HepG2 (cell line): ENCODE results near the gene MYH9. TPM values are rescaled to one million over a fixed set of nuclear protein-coding genes. Genes with fewer than 3 reads are reported as not detected.

Experiments used
- ASH2L ChIP-seq: fragments of 300-600, 200-600 bp; sonication (generic); IDR thresholded peaks from 2 replicates; pipeline ENCODE4 v1.7.0; 2017; ENCODE audit warnings: low read depth, mild to moderate bottlenecking, moderate library complexity, mixed read lengths, low read length; ENCODE audit not compliant: insufficient read length
- CREB1 ChIP-seq, 2 experiments: fragments of 450-650 bp in 1 of 2; IDR thresholded peaks; 2 replicates each; pipeline ENCODE4 v1.6.1; 2016 to 2017; ENCODE audit warnings: control low read depth in 1 of 2, mild to moderate bottlenecking in 1 of 2, missing compliant biosample characterization in 1 of 2, missing genetic modification characterization in 1 of 2
- HMG20B ChIP-seq: conservative IDR thresholded peaks from 2 replicates; pipeline ENCODE4 v1.6.1; 2016; ENCODE audit warnings: missing genetic modification reagents, missing compliant biosample characterization
- KLF11 ChIP-seq: IDR thresholded peaks from 2 replicates; pipeline ENCODE4 v1.6.1; 2016; ENCODE audit warnings: missing compliant biosample characterization
- MTA1 ChIP-seq: sonication (generic); formaldehyde crosslinking; IDR thresholded peaks from 2 replicates; pipeline ENCODE4 v1.4.0; 2020; ENCODE audit warnings: missing genetic modification reagents, mild to moderate bottlenecking, borderline replicate concordance
- NFIB ChIP-seq: sonication (generic); formaldehyde crosslinking; IDR thresholded peaks from 2 replicates; pipeline ENCODE4 v1.9.0; 2021; ENCODE audit warnings: missing genetic modification reagents, mild to moderate bottlenecking, borderline replicate concordance
- NFYB ChIP-seq: sonication (generic); formaldehyde crosslinking; IDR thresholded peaks from 2 replicates; pipeline ENCODE4 v1.4.0; 2020; ENCODE audit warnings: missing genetic modification reagents
- NR2C2 ChIP-seq: sonication (generic); formaldehyde crosslinking; IDR thresholded peaks from 2 replicates; pipeline ENCODE4 v1.4.0; 2020; ENCODE audit warnings: missing genetic modification reagents, mild to moderate bottlenecking, moderate library complexity, borderline replicate concordance
- PCBP1 ChIP-seq: fragments of 200-400 bp; formaldehyde crosslinking; IDR thresholded peaks from 2 replicates; pipeline ENCODE4 v1.6.1; 2017; ENCODE audit warnings: mild to moderate bottlenecking, low read depth, low read length, borderline replicate concordance
- POLR2A ChIP-seq, 2 experiments: IDR thresholded peaks; 2 replicates each; pipeline ENCODE4 v1.6.1; 2011; ENCODE audit warnings: low read depth in 2 of 2, low read length in 2 of 2, mild to moderate bottlenecking in 1 of 2, moderate library complexity in 1 of 2; ENCODE audit not compliant: insufficient read depth in 1 of 2
- REPIN1 ChIP-seq: sonication (generic); formaldehyde crosslinking; IDR thresholded peaks from 2 replicates; pipeline ENCODE4 v1.8.0; 2022; ENCODE audit warnings: missing genetic modification reagents, low read depth, mild to moderate bottlenecking, borderline replicate concordance
- RXRB ChIP-seq: IDR thresholded peaks from 2 replicates; pipeline ENCODE4 v1.6.1; 2016; ENCODE audit warnings: borderline replicate concordance, missing genetic modification reagents, missing compliant biosample characterization
- SRF ChIP-seq: IDR thresholded peaks from 2 replicates; pipeline ENCODE4 v1.6.1; 2011; ENCODE audit warnings: mild to moderate bottlenecking, low read depth, low read length, moderate library complexity
- ZNF331 ChIP-seq: sonication (generic); formaldehyde crosslinking; IDR thresholded peaks from 2 replicates; pipeline ENCODE4 v1.4.0; 2020; ENCODE audit warnings: missing genetic modification reagents
- ZNF567 ChIP-seq: sonication (generic); formaldehyde crosslinking; IDR thresholded peaks from 2 replicates; pipeline ENCODE4 v1.8.1; 2023; ENCODE audit warnings: mild to moderate bottlenecking, missing genetic modification reagents, borderline replicate concordance
- ZNF598 ChIP-seq: sonication (generic); formaldehyde crosslinking; IDR thresholded peaks from 2 replicates; pipeline ENCODE4 v1.5.1; 2020; ENCODE audit warnings: mild to moderate bottlenecking, missing genetic modification reagents, borderline replicate concordance
- polyA plus RNA-seq, 8 experiments: library from polyadenylated mRNA; depleted of rRNA in 3 of 8; stranded (reverse) in 7 of 8; unstranded in 1 of 8; fragments of >200 nt; fragmentation: Illumina TruSeq in 4 of 8; extraction: Trizol in 4 of 8; gene quantifications; 2 replicates each; pipeline versions ENCODE4 v1.2.1 to v1.2.3, GENCODE V29; 2011 to 2016; ENCODE audit warnings: low read depth in 4 of 8, missing spikeins in 1 of 8, mixed read lengths in 1 of 8; ENCODE audit not compliant: insufficient read depth in 1 of 8
- total RNA-seq, 5 experiments: library from RNA; depleted of rRNA; stranded (reverse); fragments of >200 nt; fragmentation: Illumina TruSeq; extraction: Trizol; gene quantifications; 2 replicates each; pipeline ENCODE4 v1.2.3, GENCODE V29; 2016; ENCODE audit warnings: low read depth in 1 of 5
- TF ChIP-seq, protein P1 (sequence below): sonication (generic); formaldehyde crosslinking; IDR thresholded peaks from 2 replicates; pipeline ENCODE4 v1.4.0; 2020; ENCODE audit warnings: missing genetic modification reagents, borderline replicate concordance
- TF ChIP-seq, protein P2 (sequence below): sonication (generic); formaldehyde crosslinking; IDR thresholded peaks from 2 replicates; pipeline ENCODE4 v1.8.0; 2022; ENCODE audit warnings: missing genetic modification reagents, low read depth, mild to moderate bottlenecking, borderline replicate concordance
- TF ChIP-seq, protein P3 (sequence below): sonication (generic); formaldehyde crosslinking; IDR thresholded peaks from 2 replicates; pipeline ENCODE4 v1.4.0; 2020; ENCODE audit warnings: missing genetic modification reagents, borderline replicate concordance
- TF ChIP-seq, protein P4 (sequence below): sonication (generic); formaldehyde crosslinking; conservative IDR thresholded peaks from 2 replicates; pipeline ENCODE4 v1.4.0; 2020; ENCODE audit warnings: mild to moderate bottlenecking, missing genetic modification reagents, moderate library complexity
- TF ChIP-seq, protein P5 (sequence below): IDR thresholded peaks from 2 replicates; pipeline ENCODE4 v1.6.1; 2016

The MYH9 gene
- total and polyA plus RNA-seq, 2 of the 13 experiments (the other 11 are each of a cell fraction or from before 2014, with no cell fraction given) = 50.7 to 98.5 TPM

DNA sequence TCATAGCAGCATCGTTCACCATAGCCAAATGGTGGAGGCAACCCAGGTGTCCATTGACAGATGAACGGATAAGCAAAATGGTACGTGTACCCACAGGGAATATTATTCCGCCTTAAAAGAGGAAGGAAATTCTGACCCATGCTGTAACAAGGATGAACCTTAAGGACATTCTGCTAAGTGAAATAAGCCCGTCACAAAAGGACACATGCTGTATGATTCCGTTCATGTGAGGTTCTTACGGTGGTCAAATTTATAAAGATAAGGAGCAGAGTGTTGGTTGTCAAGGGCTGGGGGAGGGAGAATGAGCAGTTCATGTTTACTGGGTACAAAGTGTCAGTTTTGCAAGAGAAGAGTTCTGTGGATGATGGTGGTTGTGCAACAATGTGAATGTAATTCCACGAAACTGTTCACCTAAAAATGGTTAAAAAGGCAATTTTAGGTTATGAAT lies 108.5 kb downstream of the MYH9 start (continued):
- TF ChIP-seq, protein P1, sequence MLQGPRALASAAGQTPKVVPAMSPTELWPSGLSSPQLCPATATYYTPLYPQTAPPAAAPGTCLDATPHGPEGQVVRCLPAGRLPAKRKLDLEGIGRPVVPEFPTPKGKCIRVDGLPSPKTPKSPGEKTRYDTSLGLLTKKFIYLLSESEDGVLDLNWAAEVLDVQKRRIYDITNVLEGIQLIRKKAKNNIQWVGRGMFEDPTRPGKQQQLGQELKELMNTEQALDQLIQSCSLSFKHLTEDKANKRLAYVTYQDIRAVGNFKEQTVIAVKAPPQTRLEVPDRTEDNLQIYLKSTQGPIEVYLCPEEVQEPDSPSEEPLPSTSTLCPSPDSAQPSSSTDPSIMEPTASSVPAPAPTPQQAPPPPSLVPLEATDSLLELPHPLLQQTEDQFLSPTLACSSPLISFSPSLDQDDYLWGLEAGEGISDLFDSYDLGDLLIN = no peak
- peak; percentile 81 for TF ChIP-seq RXRB (CRISPR knock-in tag)
- TF ChIP-seq, protein P2, sequence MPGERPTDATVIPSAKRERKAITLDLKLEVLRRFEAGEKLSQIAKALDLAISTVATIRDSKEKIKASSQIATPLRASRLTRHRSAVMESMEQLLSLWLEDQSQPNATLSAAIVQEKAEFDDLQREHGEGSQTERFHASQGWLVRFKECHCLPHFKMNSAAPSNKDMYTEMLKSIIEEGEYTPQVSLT (CRISPR knock-in tag) = no peak
- TF ChIP-seq ZNF598 (CRISPR knock-in tag) = no peak
- TF ChIP-seq ZNF567 (CRISPR knock-in tag) = no peak
- no peak for TF ChIP-seq MTA1
- TF ChIP-seq ASH2L = peak; percentile 54
- no peak for TF ChIP-seq NFYB (CRISPR knock-in tag)
- TF ChIP-seq REPIN1 (CRISPR knock-in tag) = no peak
- TF ChIP-seq NFIB (CRISPR knock-in tag) = no peak
- no peak for TF ChIP-seq PCBP1
- TF ChIP-seq, protein P3, sequence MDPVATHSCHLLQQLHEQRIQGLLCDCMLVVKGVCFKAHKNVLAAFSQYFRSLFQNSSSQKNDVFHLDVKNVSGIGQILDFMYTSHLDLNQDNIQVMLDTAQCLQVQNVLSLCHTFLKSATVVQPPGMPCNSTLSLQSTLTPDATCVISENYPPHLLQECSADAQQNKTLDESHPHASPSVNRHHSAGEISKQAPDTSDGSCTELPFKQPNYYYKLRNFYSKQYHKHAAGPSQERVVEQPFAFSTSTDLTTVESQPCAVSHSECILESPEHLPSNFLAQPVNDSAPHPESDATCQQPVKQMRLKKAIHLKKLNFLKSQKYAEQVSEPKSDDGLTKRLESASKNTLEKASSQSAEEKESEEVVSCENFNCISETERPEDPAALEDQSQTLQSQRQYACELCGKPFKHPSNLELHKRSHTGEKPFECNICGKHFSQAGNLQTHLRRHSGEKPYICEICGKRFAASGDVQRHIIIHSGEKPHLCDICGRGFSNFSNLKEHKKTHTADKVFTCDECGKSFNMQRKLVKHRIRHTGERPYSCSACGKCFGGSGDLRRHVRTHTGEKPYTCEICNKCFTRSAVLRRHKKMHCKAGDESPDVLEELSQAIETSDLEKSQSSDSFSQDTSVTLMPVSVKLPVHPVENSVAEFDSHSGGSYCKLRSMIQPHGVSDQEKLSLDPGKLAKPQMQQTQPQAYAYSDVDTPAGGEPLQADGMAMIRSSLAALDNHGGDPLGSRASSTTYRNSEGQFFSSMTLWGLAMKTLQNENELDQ = no peak
- TF ChIP-seq ZNF331 (CRISPR knock-in tag) = 0 out of 2 replicates have a peak, but pooled peaks have one; percentile 60
- TF ChIP-seq, protein P4, sequence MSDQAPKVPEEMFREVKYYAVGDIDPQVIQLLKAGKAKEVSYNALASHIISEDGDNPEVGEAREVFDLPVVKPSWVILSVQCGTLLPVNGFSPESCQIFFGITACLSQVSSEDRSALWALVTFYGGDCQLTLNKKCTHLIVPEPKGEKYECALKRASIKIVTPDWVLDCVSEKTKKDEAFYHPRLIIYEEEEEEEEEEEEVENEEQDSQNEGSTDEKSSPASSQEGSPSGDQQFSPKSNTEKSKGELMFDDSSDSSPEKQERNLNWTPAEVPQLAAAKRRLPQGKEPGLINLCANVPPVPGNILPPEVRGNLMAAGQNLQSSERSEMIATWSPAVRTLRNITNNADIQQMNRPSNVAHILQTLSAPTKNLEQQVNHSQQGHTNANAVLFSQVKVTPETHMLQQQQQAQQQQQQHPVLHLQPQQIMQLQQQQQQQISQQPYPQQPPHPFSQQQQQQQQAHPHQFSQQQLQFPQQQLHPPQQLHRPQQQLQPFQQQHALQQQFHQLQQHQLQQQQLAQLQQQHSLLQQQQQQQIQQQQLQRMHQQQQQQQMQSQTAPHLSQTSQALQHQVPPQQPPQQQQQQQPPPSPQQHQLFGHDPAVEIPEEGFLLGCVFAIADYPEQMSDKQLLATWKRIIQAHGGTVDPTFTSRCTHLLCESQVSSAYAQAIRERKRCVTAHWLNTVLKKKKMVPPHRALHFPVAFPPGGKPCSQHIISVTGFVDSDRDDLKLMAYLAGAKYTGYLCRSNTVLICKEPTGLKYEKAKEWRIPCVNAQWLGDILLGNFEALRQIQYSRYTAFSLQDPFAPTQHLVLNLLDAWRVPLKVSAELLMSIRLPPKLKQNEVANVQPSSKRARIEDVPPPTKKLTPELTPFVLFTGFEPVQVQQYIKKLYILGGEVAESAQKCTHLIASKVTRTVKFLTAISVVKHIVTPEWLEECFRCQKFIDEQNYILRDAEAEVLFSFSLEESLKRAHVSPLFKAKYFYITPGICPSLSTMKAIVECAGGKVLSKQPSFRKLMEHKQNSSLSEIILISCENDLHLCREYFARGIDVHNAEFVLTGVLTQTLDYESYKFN = peak; percentile 91
- no peak for TF ChIP-seq SRF
- TF ChIP-seq KLF11 (CRISPR knock-in tag) = no peak
- TF ChIP-seq HMG20B (CRISPR knock-in tag) = 0 out of 2 replicates have a peak, but pooled peaks have one; percentile 36
- TF ChIP-seq NR2C2 (CRISPR knock-in tag) = peak; percentile 49
- peak in 1 of 2 experiments; percentile 20; a peak in 1 of 4 replicates for TF ChIP-seq POLR2A (IDR thresholded peaks at IDR 0.05; ENCODE audit: insufficient read depth in 1 of 2, low read depth in 2 of 2, low read length in 2 of 2)
- TF ChIP-seq, protein P5, sequence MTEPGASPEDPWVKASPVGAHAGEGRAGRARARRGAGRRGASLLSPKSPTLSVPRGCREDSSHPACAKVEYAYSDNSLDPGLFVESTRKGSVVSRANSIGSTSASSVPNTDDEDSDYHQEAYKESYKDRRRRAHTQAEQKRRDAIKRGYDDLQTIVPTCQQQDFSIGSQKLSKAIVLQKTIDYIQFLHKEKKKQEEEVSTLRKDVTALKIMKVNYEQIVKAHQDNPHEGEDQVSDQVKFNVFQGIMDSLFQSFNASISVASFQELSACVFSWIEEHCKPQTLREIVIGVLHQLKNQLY (CRISPR knock-in tag) = peak; percentile 69; the same call in 1 of the 2 replicates
- 0 out of 2 replicates have a peak, but pooled peaks have one; percentile 11 for TF ChIP-seq CREB1 (IDR thresholded peaks at IDR 0.05)
- peak; percentile 44 for TF ChIP-seq CREB1 (CRISPR knock-in tag; IDR thresholded peaks at IDR 0.05)
